ENCODE results near the gene OBSL1.

DNA sequence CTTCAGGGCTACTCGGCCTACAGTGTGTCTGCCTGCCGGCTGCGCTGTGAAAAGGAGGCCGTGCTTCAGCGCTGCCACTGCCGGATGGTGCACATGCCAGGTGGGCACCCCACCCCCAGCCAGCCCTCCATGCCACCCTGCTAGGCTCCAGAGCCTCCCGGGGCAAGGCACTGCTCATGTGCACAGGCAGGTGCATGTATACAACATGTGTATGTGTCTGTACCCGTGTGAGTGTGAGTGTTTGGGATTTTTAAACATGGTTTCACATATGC, 39.0 kb downstream of the OBSL1 start:
- no peak for TF ChIP-seq CTCF (IDR thresholded peaks at IDR 0.05)
- TF ChIP-seq POLR2A (IDR thresholded peaks at IDR 0.05) = no peak
